NK-92 treated with Interleukin-12 subunit alpha and Interleukin-12 subunit beta, amount 100 ng/mL, for 24 hours (cell line): ENCODE results near the gene GBP2.
"Not testable (repeated sequence)": the region's sequence is repeated elsewhere in the genome, so short reads cannot be mapped to it uniquely, and the experiment has no call there.

Experiments used
- DNase-seq: peaks from one replicate; lab custom pipeline; 2025; lab: John Stamatoyannopoulos, UW

GBP2 gene

DNA sequence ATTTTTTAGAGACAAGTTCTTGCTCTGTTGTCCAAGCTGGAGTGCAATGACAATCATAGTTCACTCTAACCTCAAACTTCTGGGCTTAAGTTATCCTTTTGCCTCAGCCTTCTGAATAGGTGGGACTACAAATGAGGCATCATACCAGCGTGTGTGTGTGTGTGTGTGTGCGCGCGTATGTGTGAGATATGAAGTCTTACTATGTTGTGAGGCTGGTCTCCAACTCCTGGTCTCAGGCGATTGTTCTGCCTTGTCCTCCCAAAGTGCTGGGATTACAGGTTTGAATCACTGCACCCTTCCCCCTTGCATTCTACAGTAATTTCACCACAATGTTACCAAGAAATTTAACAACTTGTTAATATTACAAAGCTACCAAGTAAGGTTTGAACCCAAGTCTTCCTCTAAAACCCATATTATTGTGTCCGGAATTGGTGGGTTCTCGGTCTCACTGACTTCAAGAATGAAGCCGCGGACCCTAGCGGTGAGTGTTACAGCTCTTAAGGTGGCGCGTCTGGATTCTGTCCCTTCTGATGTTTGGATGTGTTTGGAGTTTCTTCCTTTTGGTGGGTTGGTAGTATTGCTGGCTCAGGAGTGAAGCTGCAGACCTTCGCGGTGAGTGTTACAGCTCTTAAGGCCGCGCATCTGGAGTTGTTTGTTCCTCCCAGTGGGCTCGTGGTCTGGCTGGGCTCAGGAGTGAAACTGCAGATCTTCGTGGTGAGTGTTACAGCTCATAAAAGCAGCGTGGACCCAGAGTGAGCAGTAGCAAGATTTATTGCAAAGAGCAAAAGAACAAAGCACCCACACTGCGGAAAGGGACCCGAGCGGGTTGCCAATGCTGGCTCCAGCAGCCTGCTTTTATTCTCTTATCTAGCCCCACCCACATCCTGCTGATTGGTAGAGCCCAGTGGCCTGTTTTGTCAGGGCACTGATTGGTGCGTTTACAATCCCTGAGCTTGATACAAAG lies 970 bp upstream of the GBP2 start:
- DNase-seq = peak; percentile 39

GRCh38 chr1:89125240-89125912 lies 538 bp downstream of the GBP2 start:
- DNase-seq = no peak

DNA sequence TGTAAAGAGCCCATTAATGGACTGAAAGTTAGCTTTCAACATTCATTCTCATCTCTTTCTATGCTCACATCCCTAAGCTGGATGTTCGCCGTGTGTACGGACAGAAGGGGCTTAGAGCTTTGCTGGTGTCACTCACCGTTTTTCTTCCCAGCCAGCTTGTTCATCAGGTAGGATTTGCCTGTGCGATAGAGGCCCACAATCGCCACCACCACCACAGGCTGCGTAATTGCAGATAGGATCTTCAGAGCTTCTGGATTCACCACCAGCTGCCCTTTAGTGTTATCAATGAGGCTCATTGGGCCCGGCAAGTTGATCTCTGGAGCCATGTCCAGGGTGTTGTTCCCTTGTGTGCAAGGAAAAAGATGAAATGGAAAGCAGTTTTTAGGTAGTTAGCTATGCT lies 4.3 kb downstream of the GBP2 start:
- DNase-seq = no peak

GRCh38 chr1:89114662-89115061 lies 11.3 kb downstream of the GBP2 start:
- no peak for DNase-seq

- DNase-seq = no peak
These were observed 12.9 kb downstream of the GBP2 start for GRCh38 chr1:89112871-89113613.

- DNase-seq = no peak
These were observed 21.2 kb downstream of the GBP2 start for GRCh38 chr1:89104687-89105086.

GRCh38 chr1:89104147-89104546 lies 21.8 kb downstream of the GBP2 start:
- no peak for DNase-seq

DNA sequence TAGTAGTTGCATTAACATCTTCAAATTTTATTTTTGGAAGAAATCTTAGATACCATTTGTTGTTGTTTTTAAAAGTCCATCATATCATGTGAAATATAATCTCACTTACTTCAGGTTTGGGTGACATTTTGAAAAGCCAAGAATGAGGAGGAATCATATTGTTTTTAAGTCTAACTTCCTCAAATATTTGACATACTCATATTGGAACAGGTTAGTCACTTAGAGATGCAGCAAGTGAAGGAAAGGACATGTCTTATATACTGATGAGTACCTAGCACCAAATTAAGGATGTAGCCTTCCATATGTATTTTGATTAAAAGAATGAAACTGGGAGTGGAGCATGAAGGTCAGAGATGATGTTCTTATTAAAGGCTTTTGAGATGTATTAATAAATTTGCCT lies 23.9 kb downstream of the GBP2 start:
- DNase-seq = no peak

DNA sequence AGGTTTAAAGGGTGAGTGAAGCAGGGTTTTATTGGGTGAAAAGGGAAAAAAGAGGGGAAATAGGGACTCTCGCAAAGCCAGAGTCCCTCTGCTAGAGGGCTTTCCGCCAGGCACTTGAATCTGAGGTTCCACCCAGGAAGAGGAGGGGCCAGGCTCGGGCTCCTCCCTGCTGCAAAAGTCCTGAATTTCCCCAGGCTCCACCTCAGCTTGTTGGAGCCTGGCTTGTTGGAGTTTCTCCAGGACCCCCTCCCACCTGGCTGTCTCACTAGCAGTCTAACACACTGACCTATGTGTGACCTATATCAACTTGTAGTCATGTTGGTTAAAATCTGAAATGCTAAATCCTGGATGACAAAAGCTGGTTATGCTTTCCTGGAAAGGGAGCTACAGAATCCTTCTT lies 25.5 kb downstream of the GBP2 start:
- DNase-seq = no peak

GRCh38 chr1:89098857-89099256 lies 27.1 kb downstream of the GBP2 start:
- DNase-seq = no peak

DNA sequence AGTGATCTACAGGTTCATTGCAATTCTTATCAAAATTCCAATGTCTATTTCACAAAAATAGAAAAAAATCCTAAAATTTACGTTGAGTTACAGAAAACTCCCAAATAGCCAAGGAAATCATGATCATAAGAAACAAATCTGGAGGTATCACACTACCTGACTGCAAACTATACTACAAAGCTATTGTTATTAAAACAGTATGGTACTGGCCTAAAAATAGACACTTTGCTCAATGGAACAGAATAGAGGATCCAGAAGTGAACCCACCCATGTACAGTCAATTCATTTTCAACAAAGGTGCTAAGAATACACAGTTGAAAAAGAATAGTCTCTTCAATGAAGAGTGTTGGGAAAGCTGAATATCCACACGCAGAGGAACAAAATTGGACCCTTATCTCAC lies 30.2 kb downstream of the GBP2 start:
- no peak for DNase-seq

- DNase-seq = no peak
These were observed 36.0 kb downstream of the GBP2 start for GRCh38 chr1:89089962-89090361.

- DNase-seq = no peak
These were observed 37.3 kb downstream of the GBP2 start for GRCh38 chr1:89088572-89088971.

GRCh38 chr1:89087241-89087640 lies 38.7 kb downstream of the GBP2 start:
- DNase-seq = no peak

- DNase-seq = no peak
These were observed 40.1 kb downstream of the GBP2 start for GRCh38 chr1:89085781-89086180.

GRCh38 chr1:89081005-89081404 lies 44.9 kb downstream of the GBP2 start:
- DNase-seq = no peak

- DNase-seq = not testable (repeated sequence)
These were observed 45.8 kb downstream of the GBP2 start for GRCh38 chr1:89080068-89080467.

- DNase-seq = not testable (repeated sequence)
These were observed 53.3 kb downstream of the GBP2 start for GRCh38 chr1:89072466-89073065.

GRCh38 chr1:89070509-89070908 lies 55.4 kb downstream of the GBP2 start:
- no peak for DNase-seq

- DNase-seq = no peak
These were observed 56.0 kb downstream of the GBP2 start for GRCh38 chr1:89069951-89070350.

DNA sequence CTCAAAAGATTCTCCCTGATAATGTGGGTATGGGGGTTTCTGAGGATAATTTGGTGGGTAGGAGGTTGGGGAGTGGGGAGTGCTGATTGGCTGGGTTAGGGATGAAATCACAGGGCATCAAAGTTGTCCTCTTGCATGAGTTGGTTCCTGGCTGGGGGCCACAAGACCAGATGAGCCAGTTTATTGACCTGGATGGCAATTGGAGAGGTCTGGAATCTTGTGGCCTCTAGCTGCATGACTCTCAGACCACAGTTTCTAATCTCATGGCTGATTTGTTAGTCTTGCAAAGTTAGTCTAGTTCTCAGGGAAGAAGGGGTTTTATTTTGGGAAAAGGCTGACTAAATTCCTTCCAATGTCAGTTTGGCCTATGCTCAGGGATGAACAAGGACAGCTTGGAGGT lies 57.6 kb downstream of the GBP2 start:
- DNase-seq = no peak
